T-helper 22 cell (primary cell): Measurements from ENCODE around the gene KNDC1.

Source experiments
- DNase-seq: peaks from one replicate; pipeline ENCODE4 v3.0.0-alpha.2; 2020; ENCODE audit warnings: low read depth

Gene KNDC1

GRCh38 chr10:133177380-133178157 is 17.6 kb downstream of the KNDC1 start:
- no peak for DNase-seq

GRCh38 chr10:133178357-133179127 is 18.5 kb downstream of the KNDC1 start:
- DNase-seq, result no peak

DNA sequence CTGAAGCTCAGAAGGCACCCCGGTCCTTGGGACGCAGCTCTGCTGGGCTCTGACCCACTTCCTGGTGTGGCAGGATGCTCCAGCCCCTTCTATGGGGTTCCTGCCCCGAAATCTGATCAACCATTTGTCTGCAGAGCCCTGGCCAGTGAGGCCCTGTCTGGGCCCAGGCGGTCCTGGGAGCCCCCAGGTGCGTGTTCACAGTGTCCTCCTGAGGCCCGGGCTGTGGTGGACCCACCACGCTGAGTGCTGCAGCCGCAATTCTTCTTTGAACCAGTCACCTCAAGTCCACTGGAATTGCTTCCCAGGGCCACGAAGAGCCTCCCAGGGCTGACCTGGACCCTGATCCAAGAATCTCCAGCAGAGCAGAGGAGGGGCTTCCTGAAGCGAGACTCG is 19.1 kb downstream of the KNDC1 start:
- DNase-seq, result no peak

DNA sequence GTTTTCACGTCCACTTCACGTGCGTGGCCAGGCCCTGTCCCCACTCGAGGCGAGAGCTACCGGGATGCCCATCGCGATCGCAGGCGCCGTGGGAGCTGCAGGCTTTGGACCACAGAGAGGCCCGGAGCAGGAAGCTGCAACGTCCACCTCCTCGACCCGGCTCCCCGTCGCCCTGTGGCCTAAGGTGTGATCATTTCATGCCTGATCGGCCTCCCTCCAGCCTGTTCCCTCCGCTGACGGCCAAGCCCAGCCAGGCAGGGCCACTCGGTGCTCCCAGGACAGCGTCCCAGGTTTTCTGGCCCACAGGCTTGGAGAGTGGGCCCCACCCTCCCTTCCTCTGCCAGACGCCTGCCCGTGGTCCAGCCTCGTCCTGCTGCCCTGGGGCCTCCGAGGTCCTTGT is 19.6 kb downstream of the KNDC1 start:
- no peak for DNase-seq

GRCh38 chr10:133180192-133180964 is 20.4 kb downstream of the KNDC1 start:
- DNase-seq, result no peak

GRCh38 chr10:133180965-133181639 is 21.1 kb downstream of the KNDC1 start:
- DNase-seq, result no peak

DNA sequence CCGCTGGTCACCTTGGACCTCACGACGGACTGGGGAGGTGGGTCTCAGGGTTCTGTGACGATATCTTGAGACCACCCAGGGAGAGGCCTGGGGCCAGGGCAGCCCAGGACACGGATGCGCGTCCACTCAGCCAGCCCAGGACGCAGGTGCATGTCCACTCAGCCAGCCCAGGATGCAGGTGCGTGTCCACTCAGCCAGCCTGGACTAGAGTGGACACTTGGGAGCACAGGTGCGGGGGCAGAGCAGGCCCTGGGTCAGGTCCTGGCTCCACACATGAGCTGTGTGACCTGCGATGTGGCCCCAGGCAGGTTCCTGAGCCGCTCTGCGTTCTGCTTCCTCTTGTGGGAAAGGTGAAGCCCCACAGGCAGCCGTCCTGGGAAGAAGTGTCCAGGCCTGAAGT is 22.2 kb downstream of the KNDC1 start:
- DNase-seq, result no peak

DNA sequence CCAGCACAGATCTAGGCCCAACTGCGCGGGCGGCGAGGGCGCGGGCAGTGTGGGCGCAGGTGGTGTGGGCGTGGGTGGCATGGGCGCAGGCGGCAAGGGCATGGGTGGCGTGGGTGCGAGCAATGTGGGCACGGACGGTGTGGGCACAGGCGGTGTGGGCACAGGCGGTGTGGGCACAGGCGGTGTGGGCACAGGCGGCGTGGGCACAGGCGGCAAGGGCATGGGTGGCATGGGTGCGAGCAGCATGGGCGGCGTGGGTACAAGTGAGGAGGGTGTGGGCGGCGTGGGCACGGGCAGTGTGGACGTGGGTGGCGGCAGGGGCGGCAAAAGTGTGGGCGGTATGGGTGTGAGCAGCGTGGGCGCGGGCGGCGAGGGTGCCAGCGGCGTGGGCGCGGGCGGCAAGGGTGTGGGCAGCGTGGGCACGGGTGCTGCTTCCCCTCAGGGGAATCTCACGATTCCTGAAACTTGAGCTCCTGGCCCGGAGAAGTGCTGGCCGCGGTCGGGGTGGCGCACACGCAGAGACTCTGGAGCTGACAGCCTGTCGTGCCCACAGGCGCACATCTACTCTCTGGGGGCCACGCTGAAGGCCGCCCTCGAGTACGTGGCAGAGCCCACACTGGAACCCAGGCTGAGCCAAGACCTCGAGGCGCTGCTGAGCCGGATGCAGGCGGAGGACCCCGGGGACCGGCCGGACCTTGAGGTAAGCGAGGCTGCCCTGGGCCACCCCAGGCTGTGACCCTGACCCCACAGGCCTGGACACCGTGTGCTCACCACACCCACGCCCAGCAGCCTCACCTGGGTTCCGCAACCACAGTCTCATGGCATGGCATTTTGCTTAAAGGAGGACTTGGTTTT is 23.0 kb downstream of the KNDC1 start:
- no peak for DNase-seq

DNA sequence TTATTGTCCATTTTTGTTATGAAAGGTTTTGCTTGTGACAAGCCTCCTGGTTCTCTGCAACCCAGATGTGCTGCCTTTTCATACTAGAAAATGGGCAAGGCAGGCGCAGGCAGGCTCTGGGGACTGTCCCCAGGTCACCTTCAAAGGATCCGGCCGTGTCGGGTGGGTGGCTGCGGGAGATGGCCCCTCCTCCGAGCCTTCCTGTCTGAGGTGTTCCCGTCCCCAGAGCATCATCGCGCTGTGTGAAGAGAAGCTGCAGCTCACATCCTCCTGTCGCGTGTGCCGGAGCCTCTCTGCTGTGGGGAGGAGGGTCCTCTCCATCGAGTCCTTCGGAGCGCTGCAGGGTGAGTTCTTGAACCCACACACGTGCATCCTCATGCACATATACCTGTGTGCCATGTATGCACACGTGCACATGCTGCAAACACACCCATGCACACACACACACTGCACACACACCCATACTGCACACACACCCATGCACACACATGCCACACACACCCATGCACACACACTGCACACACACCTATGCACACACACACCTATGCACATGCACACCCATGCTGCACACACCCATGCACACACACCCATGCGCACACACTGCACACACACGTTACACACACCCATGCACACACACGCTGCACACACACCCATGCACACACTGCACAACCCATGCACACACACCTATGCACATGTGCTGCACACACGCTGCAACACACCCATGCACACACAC is 23.8 kb downstream of the KNDC1 start:
- no peak for DNase-seq

GRCh38 chr10:133184591-133185244 is 24.7 kb downstream of the KNDC1 start:
- DNase-seq, result no peak

DNA sequence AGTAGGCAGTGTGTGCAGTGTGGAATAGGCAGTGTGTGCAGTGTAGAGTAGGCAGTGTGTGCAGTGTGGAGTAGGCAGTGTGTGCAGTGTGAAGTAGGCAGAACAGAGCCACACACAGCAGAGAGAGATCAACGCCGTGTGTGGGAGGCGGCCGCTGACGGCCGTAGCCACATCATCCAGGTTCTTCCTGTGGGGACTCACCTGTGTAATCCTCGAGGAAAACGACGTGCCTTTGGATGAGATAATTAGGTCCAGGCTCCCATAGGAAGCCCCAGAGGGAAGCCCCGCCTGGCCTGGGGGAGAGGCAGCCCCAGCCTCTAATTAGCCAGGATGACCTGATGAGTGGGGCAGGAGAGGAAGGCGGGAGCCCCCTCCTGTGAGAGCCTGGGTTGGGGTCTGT is 25.4 kb downstream of the KNDC1 start:
- DNase-seq, result no peak

DNA sequence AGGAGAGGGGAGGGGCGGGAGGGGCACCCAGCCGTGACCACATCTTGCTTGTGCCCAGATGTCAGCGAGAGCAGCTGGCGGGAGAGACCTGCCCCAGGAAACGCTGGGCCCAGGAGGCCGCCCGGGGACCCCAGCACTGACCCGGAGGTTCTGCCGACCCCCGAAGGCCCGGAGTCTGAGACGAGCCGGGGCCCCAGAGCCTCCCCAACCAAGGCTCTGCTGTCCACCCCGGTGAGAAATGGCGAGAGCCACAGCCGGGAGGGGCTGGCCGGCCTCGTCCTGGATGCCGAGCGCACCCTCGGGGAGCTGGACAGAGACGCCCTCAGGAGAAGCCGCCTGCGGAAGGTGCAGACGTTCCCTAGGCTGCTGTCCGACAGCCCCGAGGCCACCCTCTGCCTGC is 25.9 kb downstream of the KNDC1 start:
- no peak for DNase-seq

GRCh38 chr10:133186416-133187090 is 26.5 kb downstream of the KNDC1 start:
- DNase-seq, result no peak

DNA sequence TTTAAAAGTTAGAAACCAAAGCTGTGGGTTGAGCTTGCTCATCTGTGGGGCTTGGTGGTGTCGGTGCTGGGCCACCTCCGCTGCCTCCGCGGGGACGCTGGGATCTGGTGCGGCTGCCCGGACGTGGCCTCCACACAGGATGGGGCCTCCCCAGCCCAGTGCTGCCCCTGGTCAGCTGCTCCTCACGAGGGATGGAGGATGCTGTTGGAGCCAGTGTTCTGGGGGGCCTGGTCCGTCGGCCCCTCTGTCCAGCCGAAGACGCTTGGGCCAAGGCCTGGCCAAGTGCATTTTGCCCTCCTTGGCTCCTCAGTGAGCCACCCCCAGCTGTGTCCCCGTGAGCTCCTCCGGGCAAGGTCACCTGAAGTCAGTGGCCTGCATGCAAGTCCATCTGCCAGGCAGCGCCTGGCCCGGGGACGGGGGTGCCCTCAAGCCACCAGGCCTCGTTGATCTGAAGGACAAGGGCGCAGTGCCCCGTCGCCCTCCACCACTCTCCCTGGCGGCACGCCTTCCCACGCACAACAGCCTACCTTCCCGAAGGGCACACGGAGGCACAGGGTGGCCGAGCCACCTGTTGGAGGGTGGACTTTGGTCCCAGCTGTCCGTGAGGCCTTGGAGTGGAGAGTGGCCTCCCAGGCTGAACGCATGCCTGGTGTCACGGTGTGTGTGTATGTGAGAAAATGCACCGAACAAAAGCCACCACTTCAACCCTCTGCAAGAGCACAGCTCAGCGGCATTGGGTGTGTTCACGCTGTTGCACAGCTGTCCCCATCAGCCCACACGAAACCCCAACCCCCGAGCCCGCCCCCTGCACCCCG is 27.3 kb downstream of the KNDC1 start:
- no peak for DNase-seq

DNA sequence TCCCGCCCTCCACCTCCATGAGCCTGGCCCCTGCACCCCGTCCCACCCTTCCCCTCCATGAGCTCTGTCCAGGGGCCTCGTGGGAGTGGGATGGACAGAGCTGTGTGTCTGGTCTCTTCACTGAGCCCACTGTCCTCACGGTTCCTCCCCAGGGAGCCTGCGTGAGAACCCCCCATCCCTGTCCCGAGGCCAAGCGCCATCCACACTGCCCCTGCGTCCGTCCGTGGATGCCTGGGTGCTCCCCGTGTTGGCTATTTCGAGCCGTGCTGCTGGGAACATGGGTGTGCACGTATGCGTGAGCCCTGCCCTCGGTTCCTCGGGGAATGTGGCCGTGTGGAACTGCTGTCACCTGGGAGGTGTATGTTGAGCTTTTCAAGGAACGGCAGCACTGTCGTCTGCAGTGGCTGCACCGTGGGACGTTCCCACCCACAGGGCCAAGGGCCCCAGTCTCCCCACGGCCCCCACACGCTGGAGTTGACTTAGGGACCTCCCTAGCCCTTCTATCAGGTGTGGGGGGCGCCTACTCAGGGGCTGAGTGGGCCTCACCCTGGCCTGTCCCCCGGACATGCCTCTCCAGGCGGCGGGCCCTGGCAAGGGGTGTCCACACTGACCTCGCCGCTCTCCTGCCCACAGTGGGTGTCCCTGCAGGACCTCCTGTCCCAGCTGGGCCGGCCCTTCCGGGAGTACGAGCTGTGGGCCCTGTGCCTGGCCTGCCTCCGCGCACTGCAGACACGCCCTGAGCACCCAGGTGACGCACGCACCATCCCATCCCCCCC is 28.1 kb downstream of the KNDC1 start:
- DNase-seq, result no peak

DNA sequence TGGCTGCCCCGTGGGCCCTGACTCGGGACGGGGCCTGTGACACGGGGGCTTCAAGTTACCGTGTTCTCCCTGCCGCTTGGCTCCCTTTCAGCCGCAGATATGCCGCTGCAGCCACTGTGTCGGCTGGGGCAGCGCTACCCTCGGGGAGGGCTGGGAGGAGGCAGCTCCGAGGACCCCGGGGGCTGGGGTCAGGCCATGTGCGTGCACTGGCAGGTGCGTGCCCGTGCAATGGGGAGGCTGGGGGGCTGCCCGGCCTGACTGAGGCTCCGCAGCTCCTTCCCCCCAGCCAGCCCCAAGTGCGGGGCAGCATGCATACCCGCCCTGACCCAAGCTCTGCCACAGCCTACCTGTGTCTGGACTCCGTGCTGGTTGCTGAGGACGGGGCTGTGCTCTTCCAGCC is 29.2 kb downstream of the KNDC1 start:
- no peak for DNase-seq

DNA sequence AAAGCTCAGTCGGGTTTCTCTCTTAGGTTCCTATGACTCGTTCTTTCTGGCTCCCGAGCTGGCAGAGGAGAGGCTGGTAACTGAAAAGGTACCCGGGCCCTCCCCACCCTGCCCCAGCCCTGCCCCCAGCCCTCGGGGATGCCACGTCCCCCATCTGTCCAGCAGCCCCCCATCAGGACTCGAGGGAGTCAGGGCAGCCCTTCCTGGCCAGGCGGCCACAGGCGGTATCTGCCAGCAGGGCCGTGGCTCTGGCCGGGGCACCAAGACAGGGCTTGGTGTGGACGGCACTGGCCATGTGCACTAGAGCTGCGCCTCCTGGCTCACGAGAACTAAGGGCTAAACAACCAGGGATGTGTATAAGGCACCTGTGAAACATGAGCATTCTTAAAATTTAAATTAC is 29.7 kb downstream of the KNDC1 start:
- DNase-seq, result no peak

GRCh38 chr10:133190225-133190624 is 30.2 kb downstream of the KNDC1 start:
- DNase-seq, result no peak
